GM19468 (cell line): ENCODE measurements around the gene TMEM243.
"Not testable (repeated sequence)": the region's sequence is repeated elsewhere in the genome, so short reads cannot be mapped to it uniquely, and the experiment has no call there.

Experiments used
- ATAC-seq: cut with Tn5 transposase; IDR thresholded peaks from one replicate; pipeline ENCODE4 v1.9.1; 2021; ENCODE audit warnings: mild to moderate bottlenecking, moderate library complexity, moderate number of reproducible peaks; ENCODE audit not compliant: unreplicated experiment; ENCODE audit errors: extremely low read depth

Gene TMEM243, protein sequence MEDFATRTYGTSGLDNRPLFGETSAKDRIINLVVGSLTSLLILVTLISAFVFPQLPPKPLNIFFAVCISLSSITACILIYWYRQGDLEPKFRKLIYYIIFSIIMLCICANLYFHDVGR

GRCh38 chr7:87219545-87220025, at the start of gene TMEM243:
TSS of gene TMEM243 (minus strand) at chr7:87219732. CDS start at chr7:87219503, 229 bp downstream.
- peak; percentile 43 for ATAC-seq

GRCh38 chr7:87267239-87267900, 47.8 kb upstream of the TMEM243 start:
- ATAC-seq: peak; percentile 32

GRCh38 chr7:87263537-87263936, 44.0 kb upstream of the TMEM243 start:
- ATAC-seq: no peak

DNA sequence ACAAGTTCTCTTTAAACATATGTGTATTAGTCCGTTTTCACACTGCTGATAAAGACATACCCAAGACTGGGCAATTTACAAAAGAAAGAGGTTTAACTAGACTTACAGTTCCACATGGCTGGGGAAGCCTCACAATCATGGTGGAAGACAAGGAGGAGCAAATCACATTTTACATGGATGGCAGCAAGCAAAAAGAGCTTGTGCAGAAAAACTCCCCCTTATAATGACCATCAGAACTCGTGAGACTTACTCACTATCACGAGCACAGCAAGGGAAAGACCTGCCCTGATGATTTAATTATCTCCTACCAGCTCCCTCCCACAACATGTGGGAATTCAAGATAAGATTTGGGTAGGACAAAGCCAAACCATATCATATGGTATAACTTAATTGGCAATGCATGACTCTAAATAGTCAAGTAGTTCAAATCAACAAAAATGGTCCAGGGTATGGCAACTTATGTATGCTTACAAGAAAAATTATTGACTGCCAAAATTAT, 34.1 kb upstream of the TMEM243 start:
- no peak for ATAC-seq

- not testable (repeated sequence) for ATAC-seq
Observed at GRCh38 chr7:87245671-87246070, 26.1 kb upstream of the TMEM243 start.

DNA sequence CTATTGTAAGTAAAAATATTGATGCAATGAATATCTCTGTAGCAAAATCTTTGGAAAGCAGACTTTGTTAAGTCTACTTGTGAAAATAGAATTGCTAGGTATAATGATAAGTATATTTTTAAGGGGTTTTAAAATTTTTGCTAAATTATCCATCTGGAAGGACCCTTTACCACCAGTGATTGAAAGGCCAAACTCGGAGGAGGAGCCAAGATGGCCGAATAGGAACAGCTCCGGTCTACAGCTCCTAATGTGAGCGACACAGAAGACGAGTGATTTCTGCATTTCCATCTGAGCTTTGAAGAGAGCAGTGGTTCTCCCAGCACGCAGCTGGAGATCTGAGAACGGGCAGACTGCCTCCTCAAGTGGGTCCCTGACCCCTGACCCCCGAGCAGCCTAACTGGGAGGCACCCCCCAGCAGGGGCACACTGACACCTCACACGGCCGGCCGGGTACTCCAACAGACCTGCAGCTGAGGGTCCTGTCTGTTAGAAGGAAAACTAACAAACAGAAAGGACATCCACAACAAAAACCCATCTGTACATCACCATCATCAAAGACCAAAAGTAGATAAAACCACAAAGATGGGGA, 19.0 kb upstream of the TMEM243 start:
- ATAC-seq: not testable (repeated sequence)

DNA sequence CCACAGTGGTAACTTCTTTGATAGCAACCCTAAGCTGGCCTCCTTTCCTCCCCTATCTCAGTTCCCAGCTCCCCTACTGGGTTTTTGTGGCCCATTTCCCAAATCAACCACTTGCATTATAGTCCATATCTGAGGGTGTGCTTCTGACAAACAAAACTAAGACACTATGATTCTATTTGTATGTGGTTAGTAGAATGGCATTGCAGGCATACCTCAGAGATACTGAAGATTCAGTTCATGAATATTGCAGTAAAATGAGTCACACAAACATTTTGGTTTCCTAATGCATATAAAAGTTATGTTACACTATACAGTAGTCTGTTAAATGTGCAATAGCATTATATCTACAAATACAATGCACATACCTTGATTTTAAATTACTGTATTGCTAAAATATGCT, 15.4 kb upstream of the TMEM243 start:
- no peak for ATAC-seq

GRCh38 chr7:87231711-87232110, 12.2 kb upstream of the TMEM243 start:
- ATAC-seq: no peak

DNA sequence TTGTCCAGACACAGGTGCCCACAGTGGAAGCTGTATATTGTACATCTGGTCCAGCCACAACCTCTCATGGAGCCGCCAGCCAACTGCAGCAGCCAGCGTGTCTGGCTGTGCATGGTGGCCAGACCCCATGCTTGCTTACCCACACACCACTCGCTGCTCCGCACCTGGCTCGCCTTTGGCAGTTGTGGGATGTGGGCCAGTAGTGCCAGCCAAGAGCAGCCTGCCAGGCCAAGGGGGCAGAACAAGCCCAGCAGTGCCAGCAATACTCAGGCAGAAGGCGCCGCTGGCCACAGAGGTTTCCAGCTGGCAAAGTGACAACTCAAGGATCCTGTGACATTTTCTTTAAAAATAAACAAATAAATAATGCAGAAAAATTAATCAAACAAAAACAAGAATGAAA, 11.7 kb upstream of the TMEM243 start:
- no peak for ATAC-seq

- ATAC-seq: no peak
Observed at GRCh38 chr7:87226495-87226894, 7.0 kb upstream of the TMEM243 start.

DNA sequence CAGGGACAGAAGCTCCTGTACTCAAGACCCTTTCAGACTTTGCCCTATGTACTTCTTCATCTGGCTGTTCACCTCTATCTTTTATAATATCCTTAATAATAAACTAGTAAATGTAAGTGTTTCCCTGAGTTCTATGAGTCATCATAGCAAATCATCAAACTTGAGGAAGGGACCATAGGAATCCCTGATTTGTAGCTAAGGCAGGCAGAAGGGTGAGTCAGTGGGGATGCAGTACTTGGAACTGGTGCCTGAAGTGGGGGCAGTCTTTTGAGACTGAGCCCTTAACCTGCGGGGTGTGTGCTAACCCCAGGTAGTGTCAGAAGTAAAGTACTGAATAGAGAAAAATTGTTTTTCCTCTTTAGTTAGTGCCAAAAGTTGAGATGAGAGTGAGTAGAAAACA, 6.2 kb upstream of the TMEM243 start:
- ATAC-seq: no peak

DNA sequence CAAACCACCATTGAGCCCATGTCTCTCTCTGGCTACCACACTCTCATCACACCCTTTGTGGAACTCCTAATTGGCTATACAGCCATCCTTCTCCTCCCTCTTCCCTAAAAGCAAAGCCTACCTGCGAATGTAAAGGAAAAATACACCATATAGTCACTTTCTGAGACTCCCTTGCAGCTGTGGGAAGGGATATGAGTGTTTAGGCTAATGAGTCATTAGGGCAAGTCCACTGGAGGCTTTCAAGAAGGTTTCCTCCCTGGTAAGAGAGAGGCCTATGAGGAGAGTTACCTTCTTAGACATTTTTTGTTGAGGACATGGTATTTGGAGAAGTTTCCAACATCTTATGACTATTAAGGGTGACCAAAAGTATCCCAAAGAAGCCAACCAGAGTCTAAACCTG, 4.1 kb upstream of the TMEM243 start:
- no peak for ATAC-seq

DNA sequence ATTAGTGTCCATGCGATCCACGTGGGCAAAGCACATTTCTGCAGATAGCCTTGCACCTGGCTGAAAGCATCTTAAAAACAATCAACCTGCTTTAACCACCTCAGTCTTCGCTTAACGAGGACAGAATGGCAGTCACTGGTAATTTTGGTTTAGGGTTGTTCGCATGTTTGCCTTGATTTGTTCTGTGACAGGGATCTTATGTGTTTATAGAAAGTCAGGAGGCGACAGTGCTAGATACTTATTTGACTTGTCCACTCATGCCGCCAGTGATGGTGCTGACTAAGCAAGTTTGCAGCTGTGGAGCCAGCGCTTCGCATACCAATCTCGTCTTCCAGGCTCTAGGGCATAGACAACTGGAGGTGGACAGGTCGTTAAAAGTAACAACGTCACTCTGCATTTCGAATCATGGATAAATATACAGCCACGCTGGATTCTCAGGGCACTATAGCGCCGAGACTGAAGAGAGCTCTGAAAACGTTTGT, 1.2 kb upstream of the TMEM243 start:
- no peak for ATAC-seq

DNA sequence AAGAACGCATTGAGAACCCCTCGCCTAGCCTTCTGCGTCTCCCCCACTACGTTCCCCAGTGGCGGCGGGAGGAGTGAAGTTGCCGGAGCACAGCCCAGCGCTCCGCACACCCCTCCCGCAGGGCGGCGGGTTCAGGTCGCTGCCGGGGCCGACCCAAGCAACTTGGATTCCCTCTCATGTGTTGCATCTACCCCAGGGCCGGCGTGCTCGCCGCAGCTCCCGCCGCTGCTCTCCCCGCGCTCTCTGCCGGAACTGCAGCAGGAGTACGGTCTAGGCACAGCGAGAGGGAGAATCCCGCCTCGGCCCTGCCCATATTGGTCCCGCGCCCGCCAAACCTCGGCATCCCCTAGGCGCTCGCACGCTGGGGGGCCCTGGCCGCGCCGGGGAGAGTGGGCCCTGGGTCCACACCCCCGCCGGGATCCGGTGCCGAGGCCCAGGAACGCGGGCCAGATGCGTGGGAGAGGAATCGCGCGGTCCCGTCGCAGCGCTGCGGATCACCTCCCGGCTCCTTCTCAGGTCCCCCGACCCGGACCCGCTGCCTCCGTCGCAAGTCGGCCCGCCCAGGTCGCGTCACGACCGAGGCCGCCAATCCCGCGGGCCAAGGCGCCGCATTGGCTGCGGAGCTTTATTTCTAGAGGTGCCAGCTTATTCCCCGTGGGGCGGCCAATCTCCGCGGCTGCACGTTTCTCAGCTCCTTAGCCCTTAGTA, 648 bp upstream of the TMEM243 start:
- ATAC-seq: peak; percentile 15

GRCh38 chr7:87218796-87219544, 562 bp downstream of the TMEM243 start:
- no peak for ATAC-seq

DNA sequence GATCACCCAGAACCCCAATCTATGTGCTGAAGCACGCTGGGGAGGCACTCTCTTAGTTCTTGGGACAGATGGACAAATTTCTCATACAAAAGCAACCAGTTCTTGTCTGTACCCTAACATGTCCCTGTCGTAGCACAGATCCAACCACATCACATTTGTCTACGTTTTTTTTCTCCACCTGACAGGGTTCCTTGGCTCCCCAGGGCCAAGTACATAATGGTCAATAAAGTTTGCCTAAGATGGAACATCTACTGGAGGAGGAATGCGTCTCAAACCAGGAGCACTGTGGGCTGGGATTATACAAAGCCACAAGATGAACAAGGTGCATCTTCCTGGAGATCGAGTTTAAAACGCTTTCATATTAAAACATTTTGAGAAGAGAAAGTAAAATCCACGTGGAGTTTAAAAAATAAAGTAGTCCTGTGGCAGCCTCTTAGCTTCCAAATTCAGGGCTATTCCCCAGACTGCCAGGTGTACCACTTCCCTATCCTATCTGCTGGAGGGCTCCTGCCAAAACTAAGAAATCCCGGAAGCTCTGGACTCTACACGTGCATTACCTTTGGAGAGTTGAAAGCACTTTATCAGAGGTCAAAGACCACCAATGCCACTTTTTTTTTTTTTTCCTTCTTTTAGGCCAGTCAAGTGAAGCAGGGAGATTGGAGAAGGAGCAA, 1.4 kb downstream of the TMEM243 start:
- no peak for ATAC-seq

DNA sequence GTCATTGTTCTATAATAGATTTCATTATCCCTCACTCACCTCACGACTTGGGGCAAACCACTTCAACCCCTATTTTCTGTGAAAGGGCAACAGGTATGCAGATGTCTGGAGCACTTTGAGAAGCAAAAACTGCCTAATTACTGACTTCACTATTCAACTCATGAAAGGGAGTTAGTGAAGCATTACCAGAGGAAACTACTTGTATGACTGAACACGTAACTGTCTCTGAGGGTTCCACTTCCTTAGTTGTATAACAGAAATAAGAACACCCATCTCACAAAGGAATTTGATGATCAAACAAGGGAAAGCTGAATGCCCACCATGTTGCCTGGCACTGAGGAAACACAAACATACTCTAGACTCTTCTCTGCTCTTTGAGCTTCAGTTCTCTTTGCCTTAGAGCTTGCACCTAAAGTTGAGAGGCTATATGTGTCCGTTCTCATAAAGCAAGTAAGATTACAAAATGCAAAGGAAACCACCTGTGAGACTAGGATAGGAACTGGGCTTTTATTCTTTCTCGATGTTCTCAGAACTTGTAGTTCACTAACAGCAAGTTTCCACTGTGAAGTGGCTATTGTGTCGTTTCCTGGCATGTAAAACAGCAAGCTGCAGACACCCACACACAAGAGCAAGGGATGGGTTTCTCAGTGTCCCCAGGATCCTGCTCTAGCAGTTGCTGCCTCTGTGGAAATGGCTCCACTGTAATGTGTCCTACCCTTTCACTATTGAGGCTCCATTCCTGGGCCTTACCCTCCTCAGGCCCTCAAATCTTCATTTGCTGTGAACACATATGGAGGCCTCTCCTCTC, 2.6 kb downstream of the TMEM243 start:
- ATAC-seq: peak; percentile 59

DNA sequence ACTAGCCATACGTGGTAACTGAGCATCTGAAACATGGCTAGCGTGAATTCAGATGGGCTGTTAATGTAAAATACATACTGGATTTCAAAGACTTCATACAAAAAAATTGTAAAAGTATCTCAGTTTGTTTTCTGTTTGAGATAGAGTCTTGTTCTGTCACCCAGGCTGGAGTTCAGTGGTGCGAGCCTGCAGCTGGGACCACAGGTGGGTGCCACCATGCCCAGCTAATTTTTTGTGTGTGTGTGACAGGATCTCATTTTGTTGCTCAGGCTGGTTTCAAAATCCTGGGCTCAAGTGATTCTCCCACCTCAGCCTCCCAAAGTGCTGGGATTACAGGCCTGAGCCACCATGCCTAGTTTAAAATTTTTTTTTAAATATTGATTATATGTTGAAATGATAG, 4.5 kb downstream of the TMEM243 start:
- no peak for ATAC-seq

- no peak for ATAC-seq
Observed at GRCh38 chr7:87213811-87214210, 5.7 kb downstream of the TMEM243 start.
